Lung (tissue), 12 donors: ENCODE data around the gene CHRNE. TPM values are rescaled to one million over a fixed set of nuclear protein-coding genes. Genes with fewer than 3 reads are reported as not detected.

Experiments
- ATAC-seq: fragments of 200-7000 bp; cut with Tn5 transposase; one replicate; pipeline ENCODE4 v1.9.1; 2020; ENCODE audit warnings: moderate number of reproducible peaks; ENCODE audit not compliant: insufficient read depth, low FRiP score
- DNase-seq, 3 donors: peaks; one replicate each; pipeline ENCODE4 v3.0.0-alpha.2; 2013 to 2017
- H3K27ac ChIP-seq, 2 donors: one replicate each; pipeline ENCODE4 v1.5.1; 2013; ENCODE audit warnings: mild to moderate bottlenecking in 2 of 2, moderate library complexity in 2 of 2, control low read depth in 1 of 2, inconsistent platforms in 1 of 2, low read depth in 1 of 2, low read length in 1 of 2
- H3K27me3 ChIP-seq, 3 donors: one replicate each; pipeline ENCODE4 v1.5.1; 2013; ENCODE audit warnings: low read length in 2 of 3; ENCODE audit not compliant: control insufficient read depth in 3 of 3, insufficient read depth in 3 of 3
- H3K36me3 ChIP-seq, 4 donors: one replicate each; pipeline ENCODE4 v1.5.1; 2013; ENCODE audit warnings: low read length in 4 of 4, mild to moderate bottlenecking in 1 of 4, moderate library complexity in 1 of 4; ENCODE audit not compliant: control insufficient read depth in 4 of 4, insufficient read depth in 4 of 4
- H3K4me1 ChIP-seq, 5 donors: one replicate each; pipeline ENCODE4 v1.5.1; 2013; ENCODE audit warnings: low read length in 5 of 5, mild to moderate bottlenecking in 2 of 5, moderate library complexity in 1 of 5; ENCODE audit not compliant: control insufficient read depth in 5 of 5, insufficient read depth in 5 of 5
- H3K4me3 ChIP-seq: one replicate; pipeline ENCODE4 v1.5.1; 2013; ENCODE audit warnings: mild to moderate bottlenecking, control low read depth, moderate library complexity
- H3K9ac ChIP-seq, 2 donors: one replicate each; pipeline ENCODE4 v1.5.1; 2013; ENCODE audit warnings: low read length in 2 of 2, control low read depth in 1 of 2; ENCODE audit not compliant: insufficient read depth in 1 of 2
- H3K9me3 ChIP-seq, 4 donors: one replicate each; pipeline ENCODE4 v1.5.1; 2013; ENCODE audit warnings: low read length in 3 of 4, mild to moderate bottlenecking in 1 of 4, moderate library complexity in 1 of 4; ENCODE audit not compliant: control insufficient read depth in 4 of 4, insufficient read depth in 3 of 4
- WGBS, 2 donors: extraction: QIAGEN DNeasy Blood & Tissue Kit; methylation state at CpG; one replicate each; pipeline ENCODE4 v1.1.7; 2013; 5-methylcytosine and 5-hydroxymethylcytosine counted together
- polyA plus RNA-seq, 2 donors: library from polyadenylated mRNA; stranded (reverse); fragments of 200-250 nt; gene quantifications; one replicate each; pipeline ENCODE4 v1.2.1, GENCODE V29; 2013
- total RNA-seq, 2 donors: library from RNA; depleted of rRNA in 1 of 2; stranded (reverse); fragments of >200 nt in 1 of 2; gene quantifications; one replicate each; pipeline ENCODE4 v1.2.1, GENCODE V29; 2014 to 2021
- TF ChIP-seq, protein P1 (sequence below): IDR thresholded peaks from 2 replicates; pipeline ENCODE4 v1.5.1; 2012; ENCODE audit warnings: mild to moderate bottlenecking; ENCODE audit errors: control extremely low read depth, extremely low read depth
- donor health status: control.
- donor health status: control.
- donor health status: Bipolar disorder and iron deficiency.
- donor health status: healthy.
- donor health status: DM: yes; HTN: yes; CAD: no.

The CHRNE gene
- total and polyA plus RNA-seq, 4 donors: 0.61 to 2.3 (median 1.00) TPM

DNA sequence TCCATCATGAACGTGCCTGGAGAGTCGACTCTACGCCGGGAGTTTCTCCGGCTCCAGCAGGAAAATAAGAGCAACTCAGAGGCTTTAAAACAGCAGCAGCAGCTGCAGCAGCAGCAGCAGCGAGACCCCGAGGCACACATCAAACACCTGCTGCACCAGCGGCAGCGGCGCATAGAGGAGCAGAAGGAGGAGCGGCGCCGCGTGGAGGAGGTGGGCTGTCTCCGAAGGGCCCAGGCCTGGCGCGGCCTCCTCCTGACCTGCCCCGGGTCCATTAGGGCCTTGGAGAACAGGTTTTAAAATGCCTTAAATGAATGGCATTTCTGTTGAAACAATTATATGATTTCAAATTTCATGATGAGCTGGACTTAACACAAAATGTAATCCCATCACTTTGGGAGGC is 15.3 kb downstream of the CHRNE start:
- Histone ChIP-seq H3K27ac (no peak overlapping the region), H3K36me3 (peaks cover 7 to 70% (median 34%) of the 10 kb centered on the region in 4 donors), H3K9ac (no peak overlapping the region), H3K4me3 (no peak overlapping the region), H3K4me1 (no peaks in the 10 kb centered on the region), H3K27me3 (no peaks in the 10 kb centered on the region), H3K9me3 (no peaks in the 10 kb centered on the region)
- ATAC-seq (no peak), DNase-seq (no peak)
- TF ChIP-seq, protein P1, sequence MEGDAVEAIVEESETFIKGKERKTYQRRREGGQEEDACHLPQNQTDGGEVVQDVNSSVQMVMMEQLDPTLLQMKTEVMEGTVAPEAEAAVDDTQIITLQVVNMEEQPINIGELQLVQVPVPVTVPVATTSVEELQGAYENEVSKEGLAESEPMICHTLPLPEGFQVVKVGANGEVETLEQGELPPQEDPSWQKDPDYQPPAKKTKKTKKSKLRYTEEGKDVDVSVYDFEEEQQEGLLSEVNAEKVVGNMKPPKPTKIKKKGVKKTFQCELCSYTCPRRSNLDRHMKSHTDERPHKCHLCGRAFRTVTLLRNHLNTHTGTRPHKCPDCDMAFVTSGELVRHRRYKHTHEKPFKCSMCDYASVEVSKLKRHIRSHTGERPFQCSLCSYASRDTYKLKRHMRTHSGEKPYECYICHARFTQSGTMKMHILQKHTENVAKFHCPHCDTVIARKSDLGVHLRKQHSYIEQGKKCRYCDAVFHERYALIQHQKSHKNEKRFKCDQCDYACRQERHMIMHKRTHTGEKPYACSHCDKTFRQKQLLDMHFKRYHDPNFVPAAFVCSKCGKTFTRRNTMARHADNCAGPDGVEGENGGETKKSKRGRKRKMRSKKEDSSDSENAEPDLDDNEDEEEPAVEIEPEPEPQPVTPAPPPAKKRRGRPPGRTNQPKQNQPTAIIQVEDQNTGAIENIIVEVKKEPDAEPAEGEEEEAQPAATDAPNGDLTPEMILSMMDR: no peak
- 92 to 93% methylated on average over 18 of the region's 18 CpGs for WGBS, 2 donors

DNA sequence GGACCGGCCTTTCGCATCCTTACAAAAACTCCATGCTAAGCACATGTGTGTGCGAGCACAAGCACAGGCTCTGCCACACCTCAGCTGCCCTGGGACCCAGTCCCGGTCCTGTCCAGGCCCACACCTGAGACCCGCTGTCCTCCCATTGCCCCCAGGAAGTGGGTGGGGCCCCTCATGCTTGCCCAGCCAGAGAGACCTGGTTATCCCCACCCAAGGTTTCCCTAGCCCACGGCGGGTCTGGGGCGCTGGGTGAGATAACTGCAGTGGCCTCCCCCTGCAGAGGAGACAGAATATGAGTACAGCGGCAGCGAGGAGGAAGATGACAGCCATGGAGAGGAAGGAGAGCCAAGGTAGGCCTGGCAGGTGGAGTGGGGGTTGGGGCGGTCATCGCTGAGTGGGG is 16.1 kb downstream of the CHRNE start:
- WGBS, 2 donors: 95 to 97% methylated on average over 12 of the region's 12 CpGs
- no peak for DNase-seq
- Histone ChIP-seq H3K4me3 (no peak overlapping the region), H3K27ac (no peak overlapping the region), H3K27me3 (no peaks in the 10 kb centered on the region), H3K9ac (no peak overlapping the region), H3K4me1 (no peaks in the 10 kb centered on the region), H3K36me3 (peaks cover 7 to 65% (median 33%) of the 10 kb centered on the region in 4 donors), H3K9me3 (no peaks in the 10 kb centered on the region)
- TF ChIP-seq, protein P1: no peak
- ATAC-seq: no peak

DNA sequence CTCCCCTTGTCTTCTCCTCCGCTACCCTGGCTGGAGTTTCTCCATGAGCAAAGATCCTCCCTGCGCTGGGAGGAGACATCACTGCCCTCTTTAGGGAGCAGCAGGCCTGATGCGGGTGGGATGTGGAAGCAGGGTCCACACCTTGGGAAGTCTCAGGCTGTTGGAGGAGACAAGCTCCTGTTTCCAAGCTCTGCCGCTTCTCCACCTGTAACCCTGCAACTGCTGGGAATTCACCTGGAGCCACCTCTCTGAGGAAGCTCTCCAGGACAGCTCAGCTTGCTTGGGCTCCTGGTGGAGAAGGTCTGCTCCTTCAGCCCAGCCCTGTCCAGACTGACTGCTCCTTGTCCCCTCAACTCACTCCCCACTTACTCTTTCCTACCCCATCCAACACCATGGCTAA is 18.4 kb downstream of the CHRNE start:
- Histone ChIP-seq H3K4me3 (no peak overlapping the region), H3K9ac (no peak overlapping the region), H3K27ac (no peak overlapping the region), H3K27me3 (no peaks in the 10 kb centered on the region), H3K36me3 (peaks cover 5 to 49% (median 22%) of the 10 kb centered on the region in 4 donors), H3K9me3 (no peaks in the 10 kb centered on the region), H3K4me1 (no peaks in the 10 kb centered on the region)
- ATAC-seq (no peak), DNase-seq (no peak)
- WGBS, 2 donors: 99 to 100% methylated on average over 4 of the region's 4 CpGs
- TF ChIP-seq, protein P1: no peak
